BE2C (cell line): Measurements from ENCODE around the gene COX6B2.

Experiments used
- DNase-seq: peaks from one replicate; pipeline ENCODE4 v3.0.0-alpha.2; 2020
- H3K27me3 ChIP-seq: fragments of 250-450 bp; sonication (Bioruptor Pico); 2 replicates; pipeline ENCODE4 v1.5.1; 2020; ENCODE audit warnings: mild to moderate bottlenecking
- H3K36me3 ChIP-seq: fragments of 250-450 bp; sonication (Bioruptor Pico); 2 replicates; pipeline ENCODE4 v1.5.1; 2020; ENCODE audit warnings: mild to moderate bottlenecking
- H3K4me1 ChIP-seq: fragments of 250-450 bp; sonication (Bioruptor Pico); 2 replicates; pipeline ENCODE4 v1.5.1; 2020
- H3K4me3 ChIP-seq: 2 replicates; pipeline ENCODE4 v1.5.1; 2011; ENCODE audit warnings: low read depth, low read length
- H3K9me3 ChIP-seq: fragments of 250-450 bp; sonication (Bioruptor Pico); 2 replicates; pipeline ENCODE4 v1.5.1; 2020
- TF ChIP-seq, protein P1 (sequence below): IDR thresholded peaks from 2 replicates; pipeline ENCODE4 v1.5.1; 2012; ENCODE audit warnings: mild to moderate bottlenecking, low read depth, low read length

Gene COX6B2

GRCh38 chr19:55300886-55301458 is 53.5 kb downstream of the COX6B2 start:
- H3K4me1 ChIP-seq, result no peaks in the 10 kb centered on the region; the same call in 1 of the 2 replicates

DNA sequence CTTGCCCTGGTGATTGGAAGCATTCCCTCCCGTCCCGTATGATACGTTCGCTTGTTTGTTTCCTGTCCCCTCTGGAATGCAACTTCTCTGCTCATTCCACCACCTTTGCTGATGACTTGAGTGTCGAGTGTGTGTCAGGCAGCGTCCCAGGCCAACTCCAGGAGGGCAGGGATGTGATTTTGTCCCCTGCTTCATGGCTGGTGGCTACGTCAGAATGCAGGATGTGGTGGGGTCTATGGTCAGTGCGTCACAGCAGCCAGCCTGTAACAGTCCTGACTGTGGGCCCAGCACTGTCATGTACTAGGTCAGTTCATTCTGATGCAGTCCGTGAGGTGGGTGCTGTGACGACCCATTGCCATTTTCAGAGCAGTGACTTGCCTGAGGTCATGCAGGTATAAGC is 54.5 kb downstream of the COX6B2 start:
- DNase-seq, result no peak
- TF ChIP-seq, protein P1, sequence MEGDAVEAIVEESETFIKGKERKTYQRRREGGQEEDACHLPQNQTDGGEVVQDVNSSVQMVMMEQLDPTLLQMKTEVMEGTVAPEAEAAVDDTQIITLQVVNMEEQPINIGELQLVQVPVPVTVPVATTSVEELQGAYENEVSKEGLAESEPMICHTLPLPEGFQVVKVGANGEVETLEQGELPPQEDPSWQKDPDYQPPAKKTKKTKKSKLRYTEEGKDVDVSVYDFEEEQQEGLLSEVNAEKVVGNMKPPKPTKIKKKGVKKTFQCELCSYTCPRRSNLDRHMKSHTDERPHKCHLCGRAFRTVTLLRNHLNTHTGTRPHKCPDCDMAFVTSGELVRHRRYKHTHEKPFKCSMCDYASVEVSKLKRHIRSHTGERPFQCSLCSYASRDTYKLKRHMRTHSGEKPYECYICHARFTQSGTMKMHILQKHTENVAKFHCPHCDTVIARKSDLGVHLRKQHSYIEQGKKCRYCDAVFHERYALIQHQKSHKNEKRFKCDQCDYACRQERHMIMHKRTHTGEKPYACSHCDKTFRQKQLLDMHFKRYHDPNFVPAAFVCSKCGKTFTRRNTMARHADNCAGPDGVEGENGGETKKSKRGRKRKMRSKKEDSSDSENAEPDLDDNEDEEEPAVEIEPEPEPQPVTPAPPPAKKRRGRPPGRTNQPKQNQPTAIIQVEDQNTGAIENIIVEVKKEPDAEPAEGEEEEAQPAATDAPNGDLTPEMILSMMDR, result no peak
- Histone ChIP-seq H3K36me3 (peaks cover 18% of the 10 kb centered on the region), H3K9me3 (no peaks in the 10 kb centered on the region), H3K4me1 (no peaks in the 10 kb centered on the region; the same call in 1 of the 2 replicates), H3K27me3 (no peaks in the 10 kb centered on the region), H3K4me3 (no peak overlapping the region)

More at GRCh38 chr19:55300886-55301458, 53.5 kb downstream of the COX6B2 start:
- Histone ChIP-seq H3K4me3 (no peak overlapping the region), H3K36me3 (peaks cover 28% of the 10 kb centered on the region), H3K27me3 (no peaks in the 10 kb centered on the region), H3K9me3 (no peaks in the 10 kb centered on the region)
- TF ChIP-seq, protein P1, result no peak
- DNase-seq, result no peak
